Esophagus muscularis mucosa (tissue), 4 donors: ENCODE measurements around the gene MAD1L1.

ENCODE experiments used
- EP300 ChIP-seq: sonication (generic); formaldehyde crosslinking; IDR thresholded peaks from one replicate; pipeline ENCODE4 v1.6.1; 2017; ENCODE audit warnings: antibody characterized with exemption
- POLR2A ChIP-seq: fragments of 450-650 bp; IDR thresholded peaks from one replicate; pipeline ENCODE4 v1.6.1; 2017; ENCODE audit warnings: antibody characterized with exemption, moderate library complexity, mild to moderate bottlenecking, low read depth
- POLR2AphosphoS5 ChIP-seq, 2 donors: sonication (generic); formaldehyde crosslinking; IDR thresholded peaks; one replicate each; pipeline ENCODE4 v1.6.1; 2017; ENCODE audit warnings: antibody characterized with exemption in 2 of 2
- TF ChIP-seq, protein P1 (sequence below), 3 experiments: fragments of 200-600 bp in 2 of 3; fragments of 450-650 bp in 1 of 3; sonication (generic) in 2 of 3; IDR thresholded peaks; one replicate each; pipeline ENCODE4 v1.5.1; 2017 to 2019; ENCODE audit warnings: antibody characterized with exemption in 3 of 3, mild to moderate bottlenecking in 2 of 3, moderate library complexity in 1 of 3

DNA sequence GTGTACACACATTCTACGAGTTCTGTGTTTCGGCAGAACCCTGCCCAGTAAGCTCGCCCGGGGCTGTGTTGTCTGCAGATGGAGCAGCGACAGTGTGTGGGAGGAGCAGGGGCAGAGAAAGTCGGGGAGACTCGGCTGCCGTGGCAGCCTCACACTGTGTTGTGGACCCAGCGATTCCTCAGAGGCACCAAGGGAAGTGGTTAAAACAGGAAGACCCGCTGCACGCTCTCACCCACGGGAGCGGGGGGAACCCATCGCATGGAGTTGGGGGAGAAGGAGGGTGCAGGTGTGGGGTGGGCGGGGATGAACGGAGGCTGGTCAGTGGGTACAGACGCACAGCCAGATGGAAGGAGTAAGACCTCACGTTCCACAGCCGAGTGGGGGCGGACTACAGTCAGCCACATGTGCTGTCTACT lies 312.5 kb downstream of the MAD1L1 start:
- TF ChIP-seq, protein P1, sequence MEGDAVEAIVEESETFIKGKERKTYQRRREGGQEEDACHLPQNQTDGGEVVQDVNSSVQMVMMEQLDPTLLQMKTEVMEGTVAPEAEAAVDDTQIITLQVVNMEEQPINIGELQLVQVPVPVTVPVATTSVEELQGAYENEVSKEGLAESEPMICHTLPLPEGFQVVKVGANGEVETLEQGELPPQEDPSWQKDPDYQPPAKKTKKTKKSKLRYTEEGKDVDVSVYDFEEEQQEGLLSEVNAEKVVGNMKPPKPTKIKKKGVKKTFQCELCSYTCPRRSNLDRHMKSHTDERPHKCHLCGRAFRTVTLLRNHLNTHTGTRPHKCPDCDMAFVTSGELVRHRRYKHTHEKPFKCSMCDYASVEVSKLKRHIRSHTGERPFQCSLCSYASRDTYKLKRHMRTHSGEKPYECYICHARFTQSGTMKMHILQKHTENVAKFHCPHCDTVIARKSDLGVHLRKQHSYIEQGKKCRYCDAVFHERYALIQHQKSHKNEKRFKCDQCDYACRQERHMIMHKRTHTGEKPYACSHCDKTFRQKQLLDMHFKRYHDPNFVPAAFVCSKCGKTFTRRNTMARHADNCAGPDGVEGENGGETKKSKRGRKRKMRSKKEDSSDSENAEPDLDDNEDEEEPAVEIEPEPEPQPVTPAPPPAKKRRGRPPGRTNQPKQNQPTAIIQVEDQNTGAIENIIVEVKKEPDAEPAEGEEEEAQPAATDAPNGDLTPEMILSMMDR (IDR thresholded peaks at IDR 0.05): no peak
- TF ChIP-seq POLR2A: no peak
- TF ChIP-seq POLR2AphosphoS5 (IDR thresholded peaks at IDR 0.05): no peak
- TF ChIP-seq EP300: no peak
